IMR-90 (cell line): ENCODE measurements around the gene CHST14. TPM values are rescaled to one million over a fixed set of nuclear protein-coding genes. Genes with fewer than 3 reads are reported as not detected.
A peak's percentile ranks its signal among the peaks of the same experiment; 100 is the strongest.

Experiments used
- ATAC-seq: fragments of 200-7000 bp; cut with Tn5 transposase; 2 replicates; pipeline ENCODE4 v1.9.1; 2020; ENCODE audit warnings: low read depth, mild to moderate bottlenecking, moderate library complexity
- BruUV-seq: library from RNA; stranded (reverse); fragments of 400-500 nt; replicated peaks from 2 replicates; lab custom pipeline; 2021; lab: Mats Ljungman, UMichigan
- CTCF ChIA-PET: fragments of 300-600 bp; formaldehyde crosslinking; extraction: SDS; loops from one replicate; lab custom pipeline; 2021; ENCODE audit warnings: antibody characterized with exemption; lab: Yijun Ruan, JAX
- POLR2A ChIA-PET: fragments of 300-600 bp; sonication (Branson Sonifier 250); formaldehyde crosslinking; loops from one replicate; lab custom pipeline; 2022; ENCODE audit warnings: antibody characterized with exemption; ENCODE audit not compliant: unreplicated experiment; lab: Charles Lee
- DNase-seq: peaks from one replicate; pipeline ENCODE4 v3.0.0; 2013
- H2AFZ ChIP-seq: replicated peaks from 2 replicates; pipeline ENCODE3; 2013; ENCODE audit warnings: low read length, mild to moderate bottlenecking; ENCODE audit not compliant: poor library complexity
- H2AK5ac ChIP-seq: 2 replicates; pipeline ENCODE4 v1.6.1; 2013; ENCODE audit warnings: low read depth, low read length, inconsistent platforms
- H2AK9ac ChIP-seq: replicated peaks from 2 replicates; pipeline ENCODE3; 2013; ENCODE audit warnings: mild to moderate bottlenecking, low read depth, low read length, moderate library complexity; ENCODE audit not compliant: poor library complexity
- H2BK120ac ChIP-seq: 2 replicates; pipeline ENCODE4 v1.6.1; 2013; ENCODE audit warnings: low read depth, low read length, inconsistent platforms
- H2BK15ac ChIP-seq: 3 replicates; pipeline ENCODE4 v1.6.1; 2013; ENCODE audit warnings: low read depth, low read length, inconsistent platforms
- H2BK20ac ChIP-seq: 2 replicates; pipeline ENCODE4 v1.6.1; 2013; ENCODE audit warnings: low read depth, mild to moderate bottlenecking, inconsistent platforms, low read length, moderate library complexity
- H2BK5ac ChIP-seq: 2 replicates; pipeline ENCODE4 v1.6.1; 2013; ENCODE audit warnings: mild to moderate bottlenecking, low read depth, low read length, inconsistent platforms; ENCODE audit not compliant: poor library complexity, severe bottlenecking
- H3K14ac ChIP-seq: replicated peaks from 2 replicates; pipeline ENCODE4 v1.6.1; 2013; ENCODE audit warnings: low read depth, low read length, inconsistent platforms
- H3K18ac ChIP-seq: 2 replicates; pipeline ENCODE4 v1.6.1; 2013; ENCODE audit warnings: low read depth, low read length, control low read depth
- H3K23ac ChIP-seq: 2 replicates; pipeline ENCODE4 v1.6.1; 2013; ENCODE audit warnings: low read depth, low read length, inconsistent platforms
- H3K27ac ChIP-seq: 2 replicates; pipeline ENCODE4 v1.5.1; 2013; ENCODE audit warnings: mild to moderate bottlenecking, control low read depth, low read length; ENCODE audit not compliant: insufficient read depth
- H3K27me3 ChIP-seq: 2 replicates; pipeline ENCODE4 v1.6.1; 2013; ENCODE audit warnings: low read length; ENCODE audit not compliant: control insufficient read depth, insufficient read depth
- H3K36me3 ChIP-seq: 2 replicates; pipeline ENCODE4 v1.6.1; 2013; ENCODE audit warnings: low read length, mixed read lengths; ENCODE audit not compliant: control insufficient read depth, insufficient read depth
- H3K4ac ChIP-seq: 2 replicates; pipeline ENCODE4 v1.6.1; 2013; ENCODE audit warnings: low read depth, low read length, inconsistent platforms
- H3K4me1 ChIP-seq: 2 replicates; pipeline ENCODE4 v1.6.1; 2013; ENCODE audit warnings: low read length, mixed read lengths; ENCODE audit not compliant: control insufficient read depth, insufficient read depth
- H3K4me2 ChIP-seq: 2 replicates; pipeline ENCODE4 v1.6.1; 2013; ENCODE audit warnings: low read depth, mild to moderate bottlenecking, control low read depth, low read length, moderate library complexity
- H3K4me3 ChIP-seq: 2 replicates; pipeline ENCODE4 v1.5.1; 2013; ENCODE audit warnings: low read depth, mild to moderate bottlenecking, control low read depth, low read length, moderate library complexity; ENCODE audit not compliant: insufficient read depth
- H3K56ac ChIP-seq: 2 replicates; pipeline ENCODE4 v1.6.1; 2013; ENCODE audit warnings: low read length, inconsistent platforms; ENCODE audit not compliant: insufficient read depth; ENCODE audit errors: extremely low read depth
- H3K79me1 ChIP-seq, 2 experiments: 2 replicates each; pipeline ENCODE4 v1.6.1; 2013; ENCODE audit warnings: low read length in 2 of 2, inconsistent platforms in 1 of 2, low read depth in 1 of 2
- H3K9ac ChIP-seq: 2 replicates; pipeline ENCODE4 v1.6.1; 2013; ENCODE audit warnings: low read depth, low read length, control low read depth
- H3K9me1 ChIP-seq: 2 replicates; pipeline ENCODE4 v1.6.1; 2013; ENCODE audit warnings: low read length, inconsistent platforms; ENCODE audit not compliant: insufficient read depth
- H3K9me3 ChIP-seq: 2 replicates; pipeline ENCODE4 v1.6.1; 2013; ENCODE audit warnings: low read length; ENCODE audit not compliant: control insufficient read depth, insufficient read depth
- H4K20me1 ChIP-seq: 2 replicates; pipeline ENCODE4 v1.6.1; 2013; ENCODE audit warnings: low read length, inconsistent platforms; ENCODE audit not compliant: insufficient read depth
- H4K5ac ChIP-seq: 2 replicates; pipeline ENCODE4 v1.6.1; 2013; ENCODE audit warnings: mild to moderate bottlenecking, low read depth, low read length, control low read depth
- H4K8ac ChIP-seq, 2 experiments: 2 replicates each; pipeline ENCODE4 v1.6.1; 2013; ENCODE audit warnings: low read depth in 2 of 2, low read length in 2 of 2, control low read depth in 1 of 2, inconsistent platforms in 1 of 2
- H4K91ac ChIP-seq: 2 replicates; pipeline ENCODE4 v1.6.1; 2013; ENCODE audit warnings: low read depth, low read length, inconsistent platforms; ENCODE audit not compliant: insufficient read depth
- BHLHE40 ChIP-seq: fragments of 150-350 bp; IDR thresholded peaks from 2 replicates; pipeline ENCODE4 v1.6.1; 2016; ENCODE audit warnings: mild to moderate bottlenecking, low read depth, low read length
- CEBPB ChIP-seq: IDR thresholded peaks from 2 replicates; pipeline ENCODE4 v1.6.1; 2012; ENCODE audit warnings: low read depth, low read length, improper control_type of control experiment
- CHD1 ChIP-seq: IDR thresholded peaks from 2 replicates; pipeline ENCODE4 v1.6.1; 2012; ENCODE audit warnings: low read depth, low read length, improper control_type of control experiment
- CTCF ChIP-seq: conservative IDR thresholded peaks from 2 replicates; pipeline ENCODE4 v1.5.1; 2012; ENCODE audit warnings: mild to moderate bottlenecking, low read depth, low read length, improper control_type of control experiment
- ELK1 ChIP-seq: fragments of 150-350 bp; IDR thresholded peaks from 2 replicates; pipeline ENCODE4 v1.6.1; 2016; ENCODE audit warnings: low read depth, mild to moderate bottlenecking, low read length, moderate library complexity, borderline replicate concordance
- FOS ChIP-seq: fragments of 150-350 bp; IDR thresholded peaks from 2 replicates; pipeline ENCODE4 v1.6.1; 2016; ENCODE audit warnings: low read depth, low read length
- MAFK ChIP-seq: IDR thresholded peaks from 2 replicates; pipeline ENCODE4 v1.6.1; 2012; ENCODE audit warnings: low read depth, low read length, improper control_type of control experiment
- MAZ ChIP-seq: IDR thresholded peaks from 2 replicates; pipeline ENCODE4 v1.6.1; 2012; ENCODE audit warnings: low read depth, mild to moderate bottlenecking, low read length, improper control_type of control experiment, moderate library complexity, borderline replicate concordance
- MXI1 ChIP-seq: IDR thresholded peaks from 2 replicates; pipeline ENCODE4 v1.6.1; 2012; ENCODE audit warnings: low read depth, mild to moderate bottlenecking, low read length, moderate library complexity, borderline replicate concordance
- NFE2L2 ChIP-seq: fragments of 150-350 bp; IDR thresholded peaks from 2 replicates; pipeline ENCODE4 v1.6.1; 2016; ENCODE audit warnings: low read depth, mild to moderate bottlenecking, low read length
- POLR2A ChIP-seq: IDR thresholded peaks from 2 replicates; pipeline ENCODE4 v1.6.1; 2012; ENCODE audit warnings: mild to moderate bottlenecking, low read depth, low read length
- RAD21 ChIP-seq: IDR thresholded peaks from 2 replicates; pipeline ENCODE4 v1.6.1; 2012; ENCODE audit warnings: low read length, improper control_type of control experiment
- RCOR1 ChIP-seq: IDR thresholded peaks from 2 replicates; pipeline ENCODE4 v1.6.1; 2012; ENCODE audit warnings: mild to moderate bottlenecking, low read length, improper control_type of control experiment; ENCODE audit not compliant: insufficient replicate concordance
- RFX5 ChIP-seq: IDR thresholded peaks from 2 replicates; pipeline ENCODE4 v1.8.0; 2012; ENCODE audit warnings: low read depth, mild to moderate bottlenecking, low read length, moderate library complexity
- SMC3 ChIP-seq: fragments of 150-350 bp; IDR thresholded peaks from 2 replicates; pipeline ENCODE4 v1.6.1; 2016; ENCODE audit warnings: low read depth, mild to moderate bottlenecking, antibody characterized with exemption, low read length, moderate library complexity
- USF2 ChIP-seq: fragments of 150-350 bp; IDR thresholded peaks from 2 replicates; pipeline ENCODE4 v1.6.1; 2017; ENCODE audit warnings: mild to moderate bottlenecking, antibody characterized with exemption, low read length, low read depth
- WGBS, 2 experiments: methylation state at CpG; one replicate each; pipeline versions ENCODE4 v1.1.5 to v1.1.7; 2013; ENCODE audit warnings: missing lambda C conversion rate in 2 of 2; ENCODE audit not compliant: insufficient read length in 1 of 2; ENCODE audit errors: extremely low coverage in 2 of 2; 5-methylcytosine and 5-hydroxymethylcytosine counted together
- dilution Hi-C: fragments of 300-500 bp; cut with HindIII; formaldehyde crosslinking; loops from one replicate; pipeline ENCODE4 v1.14.3; 2018; ENCODE audit warnings: low sequenced_read_pairs; ENCODE audit not compliant: unreplicated experiment
- in situ Hi-C: fragments of 300-500 bp; cut with MboI; formaldehyde crosslinking; loops from 3 replicates; pipeline ENCODE4 v1.14.3; 2019; ENCODE audit warnings: low sequenced_read_pairs, inconsistent platforms, mixed read lengths
- intact Hi-C: fragments of 100-400 bp; cut with micrococcal nuclease; formaldehyde crosslinking; loops from 2 replicates; pipeline ENCODE4 v1.10.0; 2022
- polyA plus RNA-seq, 3 experiments: library from polyadenylated mRNA; depleted of rRNA; stranded (reverse); fragments of >200 nt; gene quantifications; 2 replicates each; pipeline ENCODE4 v1.2.3, GENCODE V29; 2012; ENCODE audit warnings: low replicate concordance in 1 of 3
- total RNA-seq: library from RNA; depleted of rRNA; stranded (reverse); fragments of >200 nt; gene quantifications from 2 replicates; pipeline ENCODE4 v1.2.3, GENCODE V29; 2012

Gene CHST14
- total and polyA plus RNA-seq, 2 of the 4 experiments (the other 2 are of a cell fraction) = 3.8 to 19.5 TPM

GRCh38 chr15:40443846-40444245 lies 26.9 kb upstream of the CHST14 start:
- Histone ChIP-seq H3K79me1 (peaks cover 19 to 59% of the 10 kb centered on the region in 2 experiments), H2BK20ac (no peak overlapping the region), H4K20me1 (peaks cover 52% of the 10 kb centered on the region), H2AK9ac (no peak overlapping the region), H3K4me2 (no peak overlapping the region), H3K27ac (no peak overlapping the region), H3K9me3 (no peaks in the 10 kb centered on the region), H4K8ac (no peak overlapping the region), H3K27me3 (peaks cover 14% of the 10 kb centered on the region), H3K4me1 (peaks cover 18% of the 10 kb centered on the region), H3K23ac (peak overlapping the region; percentile 52; the same call in 1 of the 2 replicates), H3K9ac (no peak overlapping the region), H3K4me3 (no peak overlapping the region), H4K91ac (no peak overlapping the region), H3K9me1 (peaks cover 14% of the 10 kb centered on the region), H2BK5ac (no peak overlapping the region), H2AFZ (no peak overlapping the region), H3K4ac (no peak overlapping the region), H3K18ac (no peak overlapping the region), H3K36me3 (no peaks in the 10 kb centered on the region), H2BK15ac (no peak overlapping the region), H3K14ac (no peak overlapping the region), H2AK5ac (no peak overlapping the region), H4K5ac (no peak overlapping the region), H3K56ac (no peak overlapping the region), H2BK120ac (no peak overlapping the region)
- WGBS, 2 experiments = 25% methylated on average over 1 of the region's 3 CpGs; no CpG with 5 or more reads in 1 of the 2 experiments
- dilution Hi-C loops = no loop called here
- TF ChIP-seq USF2 = no peak
- no peak for TF ChIP-seq RAD21
- no peak for TF ChIP-seq SMC3
- TF ChIP-seq CHD1 = no peak
- TF ChIP-seq MXI1 = no peak
- TF ChIP-seq MAZ = no peak
- TF ChIP-seq CTCF = no peak
- no peak for TF ChIP-seq RFX5
- no peak for TF ChIP-seq RCOR1
- TF ChIP-seq MAFK = no peak
- TF ChIP-seq POLR2A = no peak
- no peak for TF ChIP-seq FOS
- no peak for TF ChIP-seq NFE2L2
- TF ChIP-seq CEBPB = no peak
- no peak for TF ChIP-seq ELK1
- TF ChIP-seq BHLHE40 = no peak
- ChIA-PET POLR2A (no interaction called here), CTCF (interaction anchor here (1.0 kb wide), 1 partner anchor 63 kb away, joined by 3 read pairs; no protein-coding TSS in a partner anchor)
- in situ Hi-C loops = no loop called here
- intact Hi-C loops = loop anchor here (5.0 kb wide), 1 partner anchor 68 kb away; no protein-coding TSS in a partner anchor
- ATAC-seq = no peak
- BruUV-seq = no TSS peak
- no peak for DNase-seq
